ENCODE results near the gene TMEM252. TPM values are rescaled to one million over a fixed set of nuclear protein-coding genes. Genes with fewer than 3 reads are reported as not detected.

TMEM252 gene
- total and polyA plus RNA-seq, 4 donors = 0.17 TPM; not detected in 3

DNA sequence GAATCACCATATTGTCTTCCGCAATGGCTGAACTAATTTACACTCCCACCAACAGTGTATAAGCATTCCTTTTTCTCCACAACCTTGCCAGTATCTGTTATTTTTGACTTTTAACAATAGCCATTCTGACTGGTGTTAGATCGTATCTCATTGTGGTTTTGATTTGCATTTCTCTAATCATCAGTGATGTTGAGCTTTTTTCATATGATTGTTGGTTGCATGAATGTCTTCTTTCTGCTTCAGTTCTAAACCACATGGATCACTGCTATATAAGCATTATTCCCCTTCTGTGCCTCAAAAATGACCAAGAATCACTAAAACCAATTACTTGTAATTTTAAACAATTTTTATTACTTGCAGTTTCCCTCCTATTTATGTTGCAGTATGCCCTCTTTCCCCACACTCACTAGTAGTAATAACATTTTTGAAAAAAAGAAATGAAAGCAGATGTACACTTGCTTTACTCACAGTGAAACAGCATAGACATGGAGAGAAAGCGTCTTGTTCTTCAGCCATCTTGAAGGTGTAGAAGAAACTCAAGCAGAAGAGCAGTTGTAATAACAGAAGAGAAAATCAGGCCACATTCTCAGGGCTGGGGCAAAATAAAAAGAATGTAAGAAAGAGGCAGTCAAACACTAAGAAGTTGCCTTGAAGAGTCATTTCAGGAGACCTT is 4.5 kb upstream of the TMEM252 start:
- DNase-seq (ENCODE audit: low spot score) = no peak
- Histone ChIP-seq H3K9ac (ENCODE audit: low read depth in 1 of 2, low read length in 2 of 2) (no peak overlapping the region), H3K9me3 (ENCODE audit: control insufficient read depth in 4 of 4, low read length in 3 of 4) (no peaks in the 10 kb centered on the region), H3K27ac (ENCODE audit: low read depth in 1 of 2, low read length in 2 of 2) (no peak overlapping the region), H3K4me3 (ENCODE audit: low read depth in 1 of 3, low read length in 3 of 3) (no peak overlapping the region), H3K36me3 (ENCODE audit: control insufficient read depth in 4 of 4, insufficient read depth in 3 of 4, low read depth in 1 of 4, low read length in 3 of 4) (no peaks in the 10 kb centered on the region), H3K4me1 (ENCODE audit: control insufficient read depth in 4 of 4, insufficient read depth in 4 of 4, low read length in 3 of 4) (peaks cover 0 to 3% (median 0%) of the 10 kb centered on the region in 4 donors), H3K27me3 (ENCODE audit: control insufficient read depth in 4 of 4, insufficient read depth in 4 of 4, low read length in 3 of 4) (no peaks in the 10 kb centered on the region)
- WGBS = 93% methylated on average over 3 of the region's 3 CpGs
- TF ChIP-seq RAD21 (IDR thresholded peaks at IDR 0.05) = no peak
- TF ChIP-seq TAF1 (conservative IDR thresholded peaks at IDR 0.05) = no peak

DNA sequence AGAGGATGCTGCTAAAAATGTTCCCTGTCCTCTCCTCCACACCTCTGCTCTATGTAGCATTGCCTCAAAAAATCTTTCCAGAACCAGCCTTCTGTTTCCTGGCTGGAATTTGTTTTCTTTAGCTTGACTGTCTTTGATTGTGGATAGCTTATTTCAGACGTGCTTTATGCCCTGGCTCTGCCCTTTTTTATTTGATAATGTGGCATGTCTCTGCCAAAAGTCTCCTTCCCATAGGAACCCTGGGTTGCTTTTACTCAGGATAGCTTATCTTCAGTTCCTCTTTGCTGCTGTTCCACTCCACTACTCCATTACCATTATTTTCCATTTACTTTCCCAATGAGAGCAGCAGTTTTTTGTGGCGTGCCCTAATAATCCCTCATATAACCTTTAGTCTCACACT is 885 bp upstream of the TMEM252 start:
- Histone ChIP-seq H3K27me3 (ENCODE audit: control insufficient read depth in 4 of 4, insufficient read depth in 4 of 4, low read length in 3 of 4) (no peaks in the 10 kb centered on the region), H3K27ac (ENCODE audit: low read depth in 1 of 2, low read length in 2 of 2) (no peak overlapping the region), H3K4me3 (ENCODE audit: low read depth in 1 of 3, low read length in 3 of 3) (no peak overlapping the region), H3K9ac (ENCODE audit: low read depth in 1 of 2, low read length in 2 of 2) (no peak overlapping the region), H3K36me3 (ENCODE audit: control insufficient read depth in 4 of 4, insufficient read depth in 3 of 4, low read depth in 1 of 4, low read length in 3 of 4) (no peaks in the 10 kb centered on the region), H3K9me3 (ENCODE audit: control insufficient read depth in 4 of 4, low read length in 3 of 4) (no peaks in the 10 kb centered on the region), H3K4me1 (ENCODE audit: control insufficient read depth in 4 of 4, insufficient read depth in 4 of 4, low read length in 3 of 4) (peaks cover 0 to 3% (median 0%) of the 10 kb centered on the region in 4 donors)
- 49% methylated on average over 2 of the region's 2 CpGs for WGBS
- TF ChIP-seq RXRA (IDR thresholded peaks at IDR 0.05) = no peak
- TF ChIP-seq, protein P1, sequence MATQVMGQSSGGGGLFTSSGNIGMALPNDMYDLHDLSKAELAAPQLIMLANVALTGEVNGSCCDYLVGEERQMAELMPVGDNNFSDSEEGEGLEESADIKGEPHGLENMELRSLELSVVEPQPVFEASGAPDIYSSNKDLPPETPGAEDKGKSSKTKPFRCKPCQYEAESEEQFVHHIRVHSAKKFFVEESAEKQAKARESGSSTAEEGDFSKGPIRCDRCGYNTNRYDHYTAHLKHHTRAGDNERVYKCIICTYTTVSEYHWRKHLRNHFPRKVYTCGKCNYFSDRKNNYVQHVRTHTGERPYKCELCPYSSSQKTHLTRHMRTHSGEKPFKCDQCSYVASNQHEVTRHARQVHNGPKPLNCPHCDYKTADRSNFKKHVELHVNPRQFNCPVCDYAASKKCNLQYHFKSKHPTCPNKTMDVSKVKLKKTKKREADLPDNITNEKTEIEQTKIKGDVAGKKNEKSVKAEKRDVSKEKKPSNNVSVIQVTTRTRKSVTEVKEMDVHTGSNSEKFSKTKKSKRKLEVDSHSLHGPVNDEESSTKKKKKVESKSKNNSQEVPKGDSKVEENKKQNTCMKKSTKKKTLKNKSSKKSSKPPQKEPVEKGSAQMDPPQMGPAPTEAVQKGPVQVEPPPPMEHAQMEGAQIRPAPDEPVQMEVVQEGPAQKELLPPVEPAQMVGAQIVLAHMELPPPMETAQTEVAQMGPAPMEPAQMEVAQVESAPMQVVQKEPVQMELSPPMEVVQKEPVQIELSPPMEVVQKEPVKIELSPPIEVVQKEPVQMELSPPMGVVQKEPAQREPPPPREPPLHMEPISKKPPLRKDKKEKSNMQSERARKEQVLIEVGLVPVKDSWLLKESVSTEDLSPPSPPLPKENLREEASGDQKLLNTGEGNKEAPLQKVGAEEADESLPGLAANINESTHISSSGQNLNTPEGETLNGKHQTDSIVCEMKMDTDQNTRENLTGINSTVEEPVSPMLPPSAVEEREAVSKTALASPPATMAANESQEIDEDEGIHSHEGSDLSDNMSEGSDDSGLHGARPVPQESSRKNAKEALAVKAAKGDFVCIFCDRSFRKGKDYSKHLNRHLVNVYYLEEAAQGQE (IDR thresholded peaks at IDR 0.05) = no peak
- no peak for TF ChIP-seq EGR1 (IDR thresholded peaks at IDR 0.05; ENCODE audit: low read depth in 2 of 2)
- no peak for TF ChIP-seq FOXA1 (IDR thresholded peaks at IDR 0.05)
- TF ChIP-seq NR2F2 (IDR thresholded peaks at IDR 0.05) = no peak
- TF ChIP-seq SP1 (IDR thresholded peaks at IDR 0.05) = no peak
- no peak for TF ChIP-seq JUND (IDR thresholded peaks at IDR 0.05)
- TF ChIP-seq YY1 (IDR thresholded peaks at IDR 0.05) = no peak
- no peak for TF ChIP-seq HNF4A (conservative IDR thresholded peaks at IDR 0.05)
- TF ChIP-seq TAF1 (conservative IDR thresholded peaks at IDR 0.05) = no peak
- TF ChIP-seq, protein P2, sequence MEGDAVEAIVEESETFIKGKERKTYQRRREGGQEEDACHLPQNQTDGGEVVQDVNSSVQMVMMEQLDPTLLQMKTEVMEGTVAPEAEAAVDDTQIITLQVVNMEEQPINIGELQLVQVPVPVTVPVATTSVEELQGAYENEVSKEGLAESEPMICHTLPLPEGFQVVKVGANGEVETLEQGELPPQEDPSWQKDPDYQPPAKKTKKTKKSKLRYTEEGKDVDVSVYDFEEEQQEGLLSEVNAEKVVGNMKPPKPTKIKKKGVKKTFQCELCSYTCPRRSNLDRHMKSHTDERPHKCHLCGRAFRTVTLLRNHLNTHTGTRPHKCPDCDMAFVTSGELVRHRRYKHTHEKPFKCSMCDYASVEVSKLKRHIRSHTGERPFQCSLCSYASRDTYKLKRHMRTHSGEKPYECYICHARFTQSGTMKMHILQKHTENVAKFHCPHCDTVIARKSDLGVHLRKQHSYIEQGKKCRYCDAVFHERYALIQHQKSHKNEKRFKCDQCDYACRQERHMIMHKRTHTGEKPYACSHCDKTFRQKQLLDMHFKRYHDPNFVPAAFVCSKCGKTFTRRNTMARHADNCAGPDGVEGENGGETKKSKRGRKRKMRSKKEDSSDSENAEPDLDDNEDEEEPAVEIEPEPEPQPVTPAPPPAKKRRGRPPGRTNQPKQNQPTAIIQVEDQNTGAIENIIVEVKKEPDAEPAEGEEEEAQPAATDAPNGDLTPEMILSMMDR (IDR thresholded peaks at IDR 0.05; ENCODE audit: low read depth, low read length, missing input control) = no peak
- DNase-seq (ENCODE audit: low spot score) = no peak

DNA sequence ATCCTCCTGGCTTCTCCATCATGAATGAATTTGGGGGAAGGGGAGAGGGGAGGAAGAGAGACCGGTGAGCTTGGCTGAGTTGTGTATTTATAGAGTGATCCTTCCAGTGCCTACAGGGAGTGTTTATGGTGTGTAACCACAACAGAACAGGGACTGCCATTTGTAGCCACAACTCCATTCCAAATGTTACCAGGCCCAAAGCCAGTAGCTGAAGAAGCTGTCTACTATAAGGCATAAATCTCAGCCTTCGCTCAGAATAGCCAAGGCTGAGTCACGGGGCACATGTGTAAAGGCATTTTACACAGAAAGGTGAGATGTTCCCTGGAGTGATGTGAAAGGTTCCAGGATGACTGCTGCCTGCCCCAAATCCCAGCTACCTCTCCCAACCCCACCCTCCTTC is 2.5 kb downstream of the TMEM252 start:
- H3K27me3 ChIP-seq (ENCODE audit: control insufficient read depth in 4 of 4, insufficient read depth in 4 of 4, low read length in 3 of 4) = no peaks in the 10 kb centered on the region
- H3K27ac ChIP-seq (ENCODE audit: low read depth in 1 of 2, low read length in 2 of 2) = no peak overlapping the region
- no peak overlapping the region for H3K4me3 ChIP-seq (ENCODE audit: low read depth in 1 of 3, low read length in 3 of 3)
- H3K36me3 ChIP-seq (ENCODE audit: control insufficient read depth in 4 of 4, insufficient read depth in 3 of 4, low read depth in 1 of 4, low read length in 3 of 4) = no peaks in the 10 kb centered on the region
- no peak overlapping the region for H3K9ac ChIP-seq (ENCODE audit: low read depth in 1 of 2, low read length in 2 of 2)
- no peak for DNase-seq (ENCODE audit: low spot score)
- TF ChIP-seq JUND (IDR thresholded peaks at IDR 0.05) = no peak
- no peak for TF ChIP-seq TAF1 (conservative IDR thresholded peaks at IDR 0.05)
- TF ChIP-seq HNF4A (conservative IDR thresholded peaks at IDR 0.05) = no peak
- TF ChIP-seq NR2F2 (IDR thresholded peaks at IDR 0.05) = no peak
- TF ChIP-seq GABPA (IDR thresholded peaks at IDR 0.05 in 1 of 2, conservative IDR thresholded peaks at IDR 0.05 in 1 of 2) = no peak
- no peak for TF ChIP-seq RXRA (IDR thresholded peaks at IDR 0.05)
- no peak for TF ChIP-seq HNF4G (IDR thresholded peaks at IDR 0.05)
- WGBS = 87% methylated on average over 3 of the region's 3 CpGs
- H3K9me3 ChIP-seq (ENCODE audit: control insufficient read depth in 4 of 4, low read length in 3 of 4) = no peaks in the 10 kb centered on the region
- H3K4me1 ChIP-seq (ENCODE audit: control insufficient read depth in 4 of 4, insufficient read depth in 4 of 4, low read length in 3 of 4) = peaks cover 0 to 3% (median 0%) of the 10 kb centered on the region in 4 donors
